A673 (cell line): Measurements from ENCODE around the gene FBXL22. TPM values are rescaled to one million over a fixed set of nuclear protein-coding genes. Genes with fewer than 3 reads are reported as not detected.

Experiments
- BruUV-seq: library from RNA; stranded (reverse); fragments of 400-500 nt; replicated peaks from 2 replicates; lab custom pipeline; 2021; lab: Mats Ljungman, UMichigan
- CTCF ChIA-PET: fragments of 300-600 bp; sonication (Branson Sonifier 250); formaldehyde crosslinking; loops from one replicate; lab custom pipeline; 2022; ENCODE audit warnings: antibody characterized with exemption; lab: Charles Lee
- POLR2A ChIA-PET: fragments of 300-600 bp; sonication (Branson Sonifier 250); formaldehyde crosslinking; loops from one replicate; lab custom pipeline; 2022; ENCODE audit warnings: antibody characterized with exemption; ENCODE audit not compliant: low non-redundant PET; lab: Charles Lee
- DNase-seq: peaks from one replicate; pipeline ENCODE4 v3.0.0-alpha.2; 2015; ENCODE audit warnings: low spot score
- H3K27ac ChIP-seq: fragments of 200-600 bp; sonication (generic); 2 replicates; pipeline ENCODE4 v1.5.1; 2016; ENCODE audit warnings: mixed run types, low read depth, mild to moderate bottlenecking, mixed read lengths, antibody characterized with exemption, low read length; ENCODE audit not compliant: poor library complexity, severe bottlenecking
- H3K27me3 ChIP-seq: fragments of 200-600 bp; sonication (generic); replicated peaks from 2 replicates; pipeline ENCODE4 v1.6.1; 2017; ENCODE audit warnings: mixed run types, low read depth, mild to moderate bottlenecking, mixed read lengths, antibody characterized with exemption, low read length; ENCODE audit not compliant: insufficient read depth, poor library complexity
- H3K36me3 ChIP-seq: fragments of 200-600 bp; sonication (generic); 2 replicates; pipeline ENCODE4 v1.6.1; 2016; ENCODE audit warnings: mixed run types, mild to moderate bottlenecking, mixed read lengths, antibody characterized with exemption, low read length; ENCODE audit not compliant: insufficient read depth, poor library complexity, severe bottlenecking
- H3K4me1 ChIP-seq: fragments of 200-600 bp; sonication (generic); 2 replicates; pipeline ENCODE4 v1.6.1; 2017; ENCODE audit warnings: mixed run types, mild to moderate bottlenecking, mixed read lengths, antibody characterized with exemption, low read length; ENCODE audit not compliant: insufficient read depth, poor library complexity, severe bottlenecking
- H3K4me3 ChIP-seq: fragments of 200-600 bp; sonication (generic); 2 replicates; pipeline ENCODE4 v1.5.1; 2016; ENCODE audit warnings: low read depth, mixed run types, mild to moderate bottlenecking, mixed read lengths, low read length; ENCODE audit not compliant: poor library complexity, severe bottlenecking
- H3K9me3 ChIP-seq: fragments of 200-600 bp; sonication (generic); 2 replicates; pipeline ENCODE4 v1.6.1; 2016; ENCODE audit warnings: mixed run types, low read depth, mild to moderate bottlenecking, mixed read lengths, antibody characterized with exemption, low read length; ENCODE audit not compliant: poor library complexity, severe bottlenecking
- CTCF ChIP-seq: fragments of 300-800, 200-600 bp; sonication (generic); conservative IDR thresholded peaks from 2 replicates; pipeline ENCODE4 v1.5.1; 2017; ENCODE audit warnings: low read depth, mild to moderate bottlenecking, antibody characterized with exemption, low read length, moderate library complexity, mixed read lengths
- EZH2 ChIP-seq: fragments of 200-600 bp; sonication (generic); IDR thresholded peaks from 2 replicates; pipeline ENCODE4 v1.6.1; 2017; ENCODE audit warnings: borderline replicate concordance, low read depth, mild to moderate bottlenecking, mixed read lengths, antibody characterized with exemption, low read length; ENCODE audit not compliant: poor library complexity, severe bottlenecking
- intact Hi-C: fragments of 100-400 bp; cut with micrococcal nuclease; formaldehyde crosslinking; loops from one replicate; pipeline ENCODE4 v1.10.0; 2022; ENCODE audit not compliant: unreplicated experiment
- total RNA-seq: library from RNA; stranded (reverse); gene quantifications from 2 replicates; pipeline ENCODE4 v1.2.3, GENCODE V29; 2021

The FBXL22 gene
- total RNA-seq, 1 experiment from 2014 or later, result 0.52 TPM

GRCh38 chr15:63600616-63601025 is 3.4 kb downstream of the FBXL22 start:
- CTCF ChIA-PET, result interaction anchor here (1.3 kb wide), 1 partner anchor 134 kb away, joined by 4 read pairs; no protein-coding TSS in a partner anchor
- POLR2A ChIA-PET, result no interaction called here
- peak overlapping the region; percentile 84 for H3K27ac ChIP-seq

GRCh38 chr15:63601026-63601703 is 4.0 kb downstream of the FBXL22 start:
- ChIA-PET CTCF (interaction anchor here (1.3 kb wide), 1 partner anchor 134 kb away, joined by 4 read pairs; no protein-coding TSS in a partner anchor), POLR2A (no interaction called here)
- Histone ChIP-seq H3K9me3 (no peaks in the 10 kb centered on the region), H3K27ac (peak overlapping the region; percentile 84), H3K27me3 (no peaks in the 10 kb centered on the region), H3K36me3 (no peaks in the 10 kb centered on the region), H3K4me3 (peak overlapping the region; percentile 77), H3K4me1 (peaks cover 17% of the 10 kb centered on the region)
- intact Hi-C loops, result loop anchor here (5.0 to 10.0 kb wide), 2 partner anchors 99 to 316 kb away; partner anchors contain the start of gene USP3
- no peak for TF ChIP-seq CTCF
- TF ChIP-seq EZH2, result no peak
- BruUV-seq, result no TSS peak
- peak; percentile 21 for DNase-seq

More at GRCh38 chr15:63600616-63601025, 3.4 kb downstream of the FBXL22 start:
- Histone ChIP-seq H3K4me3 (peak overlapping the region; percentile 77), H3K4me1 (peaks cover 17% of the 10 kb centered on the region), H3K9me3 (no peaks in the 10 kb centered on the region), H3K36me3 (no peaks in the 10 kb centered on the region), H3K27me3 (no peaks in the 10 kb centered on the region)
- intact Hi-C loops, result loop anchor here (5.0 to 10.0 kb wide), 2 partner anchors 98 to 316 kb away; partner anchors contain the start of gene USP3
- peak; percentile 96 for DNase-seq
- BruUV-seq, result no TSS peak
- no peak for TF ChIP-seq EZH2
- no peak for TF ChIP-seq CTCF

GRCh38 chr15:63601704-63602185 is 4.6 kb downstream of the FBXL22 start:
- TF ChIP-seq EZH2 (no peak), CTCF (no peak)
- Histone ChIP-seq H3K4me3 (peak overlapping the region; percentile 77), H3K36me3 (no peaks in the 10 kb centered on the region), H3K27me3 (no peaks in the 10 kb centered on the region), H3K4me1 (peaks cover 17% of the 10 kb centered on the region), H3K9me3 (no peaks in the 10 kb centered on the region), H3K27ac (peak overlapping the region; percentile 84)
- intact Hi-C loops, result loop anchor here (5.0 to 10.0 kb wide), 2 partner anchors 99 to 317 kb away; partner anchors contain the start of gene USP3
- CTCF ChIA-PET, result interaction anchor here (1.3 kb wide), 1 partner anchor 135 kb away, joined by 4 read pairs; no protein-coding TSS in a partner anchor
- POLR2A ChIA-PET, result no interaction called here
- BruUV-seq, result no TSS peak
- no peak for DNase-seq
